AML-193 (cell line): ENCODE data around the gene SLC7A8.

Experiments
- DNase-seq, 2 experiments: peaks; one replicate each; lab custom pipeline; 2025; lab: John Stamatoyannopoulos, UW

The SLC7A8 gene

DNA sequence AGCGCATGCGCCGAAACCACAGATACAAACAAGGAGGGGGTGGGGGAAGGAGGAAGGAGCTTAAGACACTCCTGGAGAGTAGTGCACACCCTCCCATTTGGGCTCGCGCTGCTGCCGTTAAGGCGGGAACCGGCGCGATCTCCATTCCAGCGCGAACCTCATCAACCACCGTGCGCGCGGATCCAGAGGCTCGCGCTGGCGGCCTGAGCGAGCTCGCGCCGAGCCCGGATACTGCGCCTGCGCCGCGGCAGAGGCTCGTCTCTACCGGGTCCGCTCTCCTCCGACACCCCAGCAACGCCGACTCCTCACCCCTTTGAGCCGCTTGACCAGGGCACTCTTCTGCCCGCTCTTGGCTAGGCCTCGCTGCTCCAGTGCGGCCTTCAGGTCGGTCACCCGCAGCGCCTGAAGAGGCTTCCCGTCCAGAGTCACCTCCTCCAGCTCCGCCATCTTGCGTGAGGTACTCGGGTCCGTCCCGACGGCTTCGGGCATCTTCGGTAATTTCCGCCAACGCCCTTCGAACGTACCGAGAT, 88.7 kb downstream of the SLC7A8 start, which contains the start of gene ACIN1:
Gene ACIN1, minus strand, starts transcription at position 471 of the 530 bp plus-strand sequence. Its CDS starts 24 bp downstream, at position 447.
- no peak for DNase-seq

GRCh38 chr14:23093991-23094665, 89.3 kb downstream of the SLC7A8 start:
- no peak for DNase-seq

- no peak for DNase-seq
These were observed 89.9 kb downstream of the SLC7A8 start for GRCh38 chr14:23093526-23093925.

GRCh38 chr14:23093104-23093503, 90.4 kb downstream of the SLC7A8 start:
- no peak for DNase-seq

GRCh38 chr14:23091294-23092225, 91.9 kb downstream of the SLC7A8 start:
- DNase-seq = no peak

- no peak for DNase-seq
These were observed 93.2 kb downstream of the SLC7A8 start for GRCh38 chr14:23090254-23090636.

DNA sequence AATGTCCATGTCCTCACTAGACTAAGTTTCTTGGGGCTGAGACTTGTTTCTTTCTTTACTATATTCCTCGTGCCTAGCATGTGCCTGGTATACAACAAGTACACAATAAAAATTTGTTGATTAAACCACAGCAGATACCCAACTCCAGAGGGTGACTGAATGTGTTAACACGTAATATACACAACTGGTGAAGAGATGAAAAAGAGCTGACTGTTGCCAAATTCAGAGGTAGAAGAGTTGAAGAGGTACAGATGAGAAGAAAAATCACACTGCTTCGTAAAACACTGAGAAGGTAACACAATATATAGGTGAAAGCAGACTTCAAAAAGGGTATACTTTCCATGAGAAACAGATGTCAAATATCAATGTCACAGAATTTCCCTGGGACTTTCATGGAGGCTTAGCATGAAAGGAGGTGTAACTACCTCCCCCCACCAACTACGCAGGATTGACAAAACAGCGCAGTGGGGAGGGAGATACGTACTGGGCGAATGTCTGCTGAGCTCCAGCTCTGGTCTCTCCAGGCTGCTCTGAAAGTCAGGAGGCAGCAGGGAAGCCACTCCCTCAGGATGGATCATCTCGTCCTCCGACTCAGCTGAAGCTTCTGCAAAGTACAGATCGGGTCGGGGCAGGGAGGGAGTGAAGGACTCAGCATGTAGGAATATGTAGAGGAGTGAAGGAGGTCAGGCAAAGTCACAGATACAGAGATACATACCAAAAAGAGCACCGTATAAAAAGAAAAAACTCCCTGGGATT, 93.8 kb downstream of the SLC7A8 start:
- DNase-seq = no peak

- no peak for DNase-seq
These were observed 96.9 kb downstream of the SLC7A8 start for GRCh38 chr14:23086565-23086964.

GRCh38 chr14:23085458-23085857, 98.0 kb downstream of the SLC7A8 start:
- no peak for DNase-seq

GRCh38 chr14:23080474-23080873, 103.0 kb downstream of the SLC7A8 start:
- DNase-seq = no peak

DNA sequence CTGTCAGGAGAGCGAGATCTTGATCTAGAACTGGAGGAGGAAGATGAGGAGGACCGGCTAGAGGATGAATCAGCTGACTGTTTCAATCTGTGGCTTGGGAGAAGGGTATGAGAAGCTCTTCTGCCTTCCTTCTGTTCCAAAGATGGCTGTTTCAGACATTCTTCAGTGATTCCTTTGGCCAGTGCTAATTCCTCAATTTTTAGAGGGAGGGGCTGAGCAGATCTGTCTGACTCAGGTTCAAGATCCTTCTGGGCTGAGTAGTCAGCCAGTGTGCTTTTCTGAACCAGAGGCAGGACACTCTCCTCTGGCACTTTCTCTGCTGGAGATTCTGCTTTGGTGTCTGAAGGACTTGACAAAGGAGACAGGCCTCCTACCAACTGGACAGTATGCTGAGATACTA, 103.7 kb downstream of the SLC7A8 start:
- DNase-seq = no peak

DNA sequence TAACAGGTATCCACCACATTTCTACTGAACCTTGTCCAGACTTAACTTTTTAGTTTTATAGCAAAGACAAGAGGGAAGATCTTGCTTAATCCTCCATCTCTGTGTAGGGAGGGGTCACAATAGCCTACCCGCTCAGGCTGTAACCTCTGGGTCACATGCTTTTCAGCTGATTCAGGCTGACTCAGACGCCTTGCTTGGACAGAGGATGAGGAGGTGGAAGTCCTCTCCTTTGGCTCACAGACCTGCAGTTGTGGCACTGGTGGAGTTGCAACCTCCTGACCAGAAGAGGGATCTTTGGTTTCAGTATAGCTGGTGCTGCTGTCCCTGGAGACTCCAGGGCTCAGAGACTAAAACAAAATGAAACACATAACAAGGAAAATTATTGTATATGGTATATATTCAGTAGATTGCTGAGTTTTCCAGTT, 104.8 kb downstream of the SLC7A8 start:
- DNase-seq = no peak

DNA sequence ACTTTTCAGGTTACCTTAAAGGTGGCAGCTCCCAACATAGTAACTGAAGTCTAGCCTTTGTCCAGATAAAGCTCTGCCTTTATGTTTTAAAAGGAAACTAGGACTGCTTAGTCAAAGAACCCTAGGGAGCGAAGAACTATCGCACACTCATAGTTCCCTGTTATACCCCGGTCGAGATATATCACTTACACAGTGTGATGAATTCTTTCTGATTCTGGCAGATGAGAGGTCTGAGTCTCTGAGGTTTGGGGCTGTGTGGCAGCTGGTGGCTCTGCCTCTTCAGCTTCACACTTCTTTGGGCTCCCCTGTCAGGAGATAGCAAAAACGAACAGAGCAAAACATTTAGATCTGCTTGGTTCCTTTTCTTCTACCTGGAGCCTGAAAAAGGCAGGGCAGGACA, 105.5 kb downstream of the SLC7A8 start:
- no peak for DNase-seq

GRCh38 chr14:23076785-23077408, 106.6 kb downstream of the SLC7A8 start:
- no peak for DNase-seq
